ENCODE data around the gene C1orf116. TPM values are rescaled to one million over a fixed set of nuclear protein-coding genes. Genes with fewer than 3 reads are reported as not detected.

Gene C1orf116
- polyA plus RNA-seq, 1 donor (not counting 4 experiments of a cell fraction or from before 2014, with no cell fraction given) = 69.2 TPM

- Histone ChIP-seq H3K9ac (ENCODE audit: control insufficient read depth, extremely low read depth, insufficient read depth, low read length) (peak within 1 kb of the TSS; percentile 99), H4K20me1 (ENCODE audit: control insufficient read depth, extremely low read depth, insufficient read depth, low read length) (no peaks in the 10 kb centered on the region), H3K4me1 (ENCODE audit: control insufficient read depth, extremely low read depth, insufficient read depth, low read length) (peaks cover 52% of the 10 kb centered on the region), H3K9me3 (ENCODE audit: control insufficient read depth, low read depth, low read length) (no peaks in the 10 kb centered on the region), H2AFZ (ENCODE audit: control insufficient read depth, low read length) (peak within 1 kb of the TSS; percentile 96), H3K9me1 (ENCODE audit: control insufficient read depth, extremely low read depth, insufficient read depth, low read length) (no peaks in the 10 kb centered on the region), H3K27ac (ENCODE audit: control insufficient read depth, insufficient read depth, low read length) (peak within 1 kb of the TSS; percentile 97), H3K4me2 (ENCODE audit: control insufficient read depth, extremely low read depth, insufficient read depth, low read depth, low read length) (peak within 1 kb of the TSS; percentile 99), H3K36me3 (ENCODE audit: control insufficient read depth in 2 of 2, extremely low read depth in 1 of 2, insufficient read depth in 2 of 2, low read length in 2 of 2) (peaks cover 5 to 18% of the 10 kb centered on the region in 2 experiments), H3K79me2 (ENCODE audit: control insufficient read depth, insufficient read depth, low read length) (peaks cover 44% of the 10 kb centered on the region), H3K27me3 (ENCODE audit: control insufficient read depth, extremely low read depth, insufficient read depth, low read length) (no peaks in the 10 kb centered on the region), H3K4me3 (ENCODE audit: control insufficient read depth in 2 of 3, extremely low read depth in 1 of 3, insufficient read depth in 2 of 3, low read depth in 1 of 3, low read length in 3 of 3) (peak within 1 kb of the TSS; percentile 90 to 100 (median 97))
- dilution Hi-C loops (cut with MboI; ENCODE audit: extremely low pct_ligation_motif_present, low sequenced_read_pairs) = no loop called here
- no peak for DNase-seq (ENCODE audit: low read depth, low spot score)
- TF ChIP-seq CTCF (optimal IDR thresholded peaks at IDR 0.05 in 1 of 3, IDR thresholded peaks at IDR 0.05 in 1 of 3, conservative IDR thresholded peaks at IDR 0.05 in 1 of 3; ENCODE audit: extremely low read depth in 1 of 3, insufficient read depth in 2 of 3, low read length in 3 of 3) = no peak
- TF ChIP-seq EZH2 (IDR thresholded peaks at IDR 0.05; ENCODE audit: low read length) = no peak
- FAIRE-seq = no peak
Measured at GRCh38 chr1:207051191-207051943, 18.8 kb upstream of the C1orf116 start, which contains the start of gene YOD1. YOD1 (minus strand) TSS chr1:207051208; CDS start chr1:207051030, 178 bp downstream.

GRCh38 chr1:207050480-207051190 lies 18.1 kb upstream of the C1orf116 start:
- Histone ChIP-seq H3K4me3 (ENCODE audit: control insufficient read depth in 2 of 3, extremely low read depth in 1 of 3, insufficient read depth in 2 of 3, low read depth in 1 of 3, low read length in 3 of 3) (peak overlapping the region; percentile 90 to 100 (median 97)), H3K4me1 (ENCODE audit: control insufficient read depth, extremely low read depth, insufficient read depth, low read length) (peaks cover 55% of the 10 kb centered on the region), H3K9me1 (ENCODE audit: control insufficient read depth, extremely low read depth, insufficient read depth, low read length) (no peaks in the 10 kb centered on the region), H3K36me3 (ENCODE audit: control insufficient read depth in 2 of 2, extremely low read depth in 1 of 2, insufficient read depth in 2 of 2, low read length in 2 of 2) (peaks cover 5 to 21% of the 10 kb centered on the region in 2 experiments), H2AFZ (ENCODE audit: control insufficient read depth, low read length) (peak overlapping the region; percentile 96), H3K4me2 (ENCODE audit: control insufficient read depth, extremely low read depth, insufficient read depth, low read depth, low read length) (peak overlapping the region; percentile 99), H3K9ac (ENCODE audit: control insufficient read depth, extremely low read depth, insufficient read depth, low read length) (peak overlapping the region; percentile 99), H3K79me2 (ENCODE audit: control insufficient read depth, insufficient read depth, low read length) (peaks cover 52% of the 10 kb centered on the region), H4K20me1 (ENCODE audit: control insufficient read depth, extremely low read depth, insufficient read depth, low read length) (no peaks in the 10 kb centered on the region), H3K27me3 (ENCODE audit: control insufficient read depth, extremely low read depth, insufficient read depth, low read length) (no peaks in the 10 kb centered on the region), H3K9me3 (ENCODE audit: control insufficient read depth, low read depth, low read length) (no peaks in the 10 kb centered on the region), H3K27ac (ENCODE audit: control insufficient read depth, insufficient read depth, low read length) (peak overlapping the region; percentile 97)
- TF ChIP-seq EZH2 (IDR thresholded peaks at IDR 0.05; ENCODE audit: low read length) = no peak
- no peak for TF ChIP-seq CTCF (optimal IDR thresholded peaks at IDR 0.05 in 1 of 3, IDR thresholded peaks at IDR 0.05 in 1 of 3, conservative IDR thresholded peaks at IDR 0.05 in 1 of 3; ENCODE audit: extremely low read depth in 1 of 3, insufficient read depth in 2 of 3, low read length in 3 of 3)
- dilution Hi-C loops (cut with MboI; ENCODE audit: extremely low pct_ligation_motif_present, low sequenced_read_pairs) = no loop called here
- FAIRE-seq (peak; percentile 39), DNase-seq (ENCODE audit: low read depth, low spot score) (no peak)
